HG03575 (cell line): ENCODE results near the gene ADK.

Experiments
- ATAC-seq: cut with Tn5 transposase; IDR thresholded peaks from one replicate; pipeline ENCODE4 v1.9.1; 2021; ENCODE audit not compliant: unreplicated experiment, insufficient number of reproducible peaks, low FRiP score; ENCODE audit errors: extremely low read depth

Gene ADK

GRCh38 chr10:74381291-74381853 lies 230.4 kb downstream of the ADK start:
- ATAC-seq: no peak

- no peak for ATAC-seq
Observed at GRCh38 chr10:74382663-74383062, 231.6 kb downstream of the ADK start.

DNA sequence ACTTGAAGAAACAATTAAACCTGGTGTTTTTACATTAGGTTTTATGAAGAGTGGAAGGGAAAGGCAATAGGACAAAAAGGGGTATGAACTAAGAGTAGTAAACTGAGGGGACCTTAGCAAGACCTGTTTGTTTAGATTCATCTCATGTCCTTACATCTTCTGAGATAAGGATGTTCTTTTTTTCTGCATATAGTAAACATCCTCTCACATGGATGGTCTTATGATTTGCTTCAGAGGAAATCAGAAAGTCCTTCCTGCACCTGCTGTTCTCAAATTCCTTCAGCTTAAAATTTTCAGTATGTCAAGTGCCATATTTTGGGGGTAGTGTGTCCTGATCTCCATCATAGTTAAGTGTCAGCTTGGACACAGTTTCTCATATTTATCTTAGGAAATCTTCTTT lies 232.6 kb downstream of the ADK start:
- no peak for ATAC-seq

DNA sequence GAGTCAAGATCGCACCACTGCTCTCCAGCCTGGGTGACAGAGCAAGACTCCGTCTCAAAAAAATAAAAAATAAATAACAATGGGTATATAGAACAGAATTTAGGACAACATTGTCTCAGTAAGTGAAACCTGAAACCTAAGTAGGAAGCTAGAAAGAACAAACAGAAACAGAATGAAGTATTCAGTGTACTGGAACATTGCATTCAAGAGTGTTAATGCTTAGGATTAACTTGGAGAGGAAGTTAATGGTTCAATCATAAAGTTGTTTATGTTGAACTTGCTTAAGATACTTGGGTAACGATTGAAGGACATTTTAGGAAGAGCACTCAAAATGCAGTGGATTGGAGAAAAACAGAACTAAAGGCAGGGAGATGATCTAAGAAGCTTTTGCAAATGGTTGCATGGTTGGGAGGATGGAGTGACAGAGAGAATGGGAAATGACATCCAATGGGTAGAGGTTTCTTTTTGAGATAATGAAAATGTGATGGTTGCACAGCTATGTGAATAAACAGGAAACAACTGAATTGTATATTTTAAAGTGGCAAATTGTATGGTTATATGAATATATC lies 233.7 kb downstream of the ADK start:
- no peak for ATAC-seq

- ATAC-seq: no peak
Observed at GRCh38 chr10:74388801-74389200, 237.8 kb downstream of the ADK start.

DNA sequence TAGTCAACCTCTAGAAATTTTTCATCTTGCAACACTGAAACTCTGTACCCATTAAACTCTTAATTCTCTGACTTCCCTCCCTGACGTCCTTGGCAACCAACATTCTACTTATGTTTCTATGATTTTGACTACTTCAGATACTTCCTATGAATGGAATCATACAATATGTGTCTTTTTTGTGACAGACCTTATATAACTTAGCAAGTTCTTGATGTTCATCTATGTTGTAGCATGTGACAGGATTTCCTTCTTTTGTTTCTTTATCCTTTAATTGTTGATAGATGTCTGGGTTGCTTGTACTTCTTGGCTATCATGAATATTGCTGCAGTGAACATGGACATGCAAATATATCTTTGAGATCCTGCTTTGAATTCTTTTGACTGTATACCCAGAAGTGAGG lies 240.8 kb downstream of the ADK start:
- ATAC-seq: no peak

DNA sequence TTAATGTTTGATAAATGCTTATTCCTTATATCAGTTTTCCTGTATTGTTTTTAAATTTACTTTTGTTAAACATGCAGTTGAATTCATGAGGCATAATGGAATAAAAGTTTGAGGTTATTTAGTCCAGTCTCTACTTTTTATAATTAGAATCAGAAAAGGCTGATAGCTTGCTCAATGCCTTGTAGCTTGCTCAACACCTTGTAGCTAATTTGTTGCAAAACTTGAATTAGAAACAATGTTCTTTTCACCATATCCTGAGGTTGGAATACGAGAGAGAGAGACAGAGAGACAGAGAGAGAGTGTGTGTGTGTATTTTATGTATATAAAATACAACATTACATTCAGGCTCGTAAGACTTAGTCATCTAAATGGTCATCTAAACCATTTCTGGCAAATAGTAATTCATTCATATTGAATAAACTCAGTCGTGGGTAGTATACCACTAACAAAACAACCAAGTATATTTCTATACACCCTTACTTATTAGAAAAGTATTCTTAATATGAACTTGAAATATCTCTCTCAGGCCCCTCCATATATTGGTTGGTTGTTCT lies 243.5 kb downstream of the ADK start:
- ATAC-seq: no peak

DNA sequence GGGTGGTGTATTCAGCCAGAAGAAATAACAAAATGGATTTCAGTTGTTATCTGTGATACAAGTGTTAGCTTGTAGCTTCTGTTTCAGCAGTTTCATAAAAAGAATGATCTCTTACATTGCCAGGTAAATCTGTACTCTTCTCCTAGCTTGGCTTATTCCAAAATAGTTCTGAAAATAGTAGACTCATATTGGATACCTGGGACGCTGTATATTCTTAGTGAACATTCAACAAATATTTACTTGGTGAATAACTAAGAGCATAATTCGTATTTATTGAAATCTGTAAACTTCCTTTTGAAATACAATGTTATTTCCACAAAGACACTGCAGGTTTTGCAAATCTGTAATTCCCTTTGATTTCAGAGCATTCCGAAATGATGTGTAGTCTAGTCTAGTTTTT lies 249.2 kb downstream of the ADK start:
- ATAC-seq: no peak

DNA sequence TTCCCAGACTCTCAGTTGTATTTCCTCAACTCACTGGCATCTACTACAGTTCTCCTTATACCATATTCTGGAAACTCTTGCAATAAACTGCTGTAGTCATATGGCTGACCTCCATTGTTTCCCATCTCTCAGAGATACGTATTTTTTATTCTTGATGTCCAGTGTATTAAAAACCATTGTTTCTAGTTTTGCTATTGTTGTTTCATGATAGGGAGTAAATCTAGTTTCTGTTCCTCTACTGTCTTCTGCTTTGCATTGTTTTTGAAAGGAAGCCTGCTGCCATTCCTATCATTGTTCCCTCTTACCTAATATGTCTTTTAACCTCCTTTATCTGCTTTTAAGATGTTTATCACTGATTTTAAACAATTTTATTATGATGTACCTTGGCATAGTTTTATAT lies 255.0 kb downstream of the ADK start:
- no peak for ATAC-seq

GRCh38 chr10:74415146-74415839 lies 264.3 kb downstream of the ADK start:
- no peak for ATAC-seq

DNA sequence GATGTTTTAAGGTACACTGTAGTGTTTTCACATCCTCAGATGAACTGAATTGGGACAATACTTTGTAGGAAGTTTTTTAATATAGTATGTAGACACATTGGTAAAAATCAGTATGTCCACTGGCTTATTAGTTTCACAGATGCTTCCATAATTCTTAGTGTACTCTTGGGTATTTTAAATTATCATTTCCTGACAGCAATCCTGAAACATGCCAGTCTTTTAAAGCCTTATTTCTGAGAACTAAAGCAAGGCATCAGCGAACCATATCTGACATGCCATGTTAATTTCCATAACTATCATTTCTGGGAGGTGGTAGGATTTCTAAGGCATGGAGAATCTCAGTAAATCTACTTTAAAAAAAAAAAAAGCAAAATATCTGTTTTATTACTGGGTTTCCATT lies 266.4 kb downstream of the ADK start:
- no peak for ATAC-seq

DNA sequence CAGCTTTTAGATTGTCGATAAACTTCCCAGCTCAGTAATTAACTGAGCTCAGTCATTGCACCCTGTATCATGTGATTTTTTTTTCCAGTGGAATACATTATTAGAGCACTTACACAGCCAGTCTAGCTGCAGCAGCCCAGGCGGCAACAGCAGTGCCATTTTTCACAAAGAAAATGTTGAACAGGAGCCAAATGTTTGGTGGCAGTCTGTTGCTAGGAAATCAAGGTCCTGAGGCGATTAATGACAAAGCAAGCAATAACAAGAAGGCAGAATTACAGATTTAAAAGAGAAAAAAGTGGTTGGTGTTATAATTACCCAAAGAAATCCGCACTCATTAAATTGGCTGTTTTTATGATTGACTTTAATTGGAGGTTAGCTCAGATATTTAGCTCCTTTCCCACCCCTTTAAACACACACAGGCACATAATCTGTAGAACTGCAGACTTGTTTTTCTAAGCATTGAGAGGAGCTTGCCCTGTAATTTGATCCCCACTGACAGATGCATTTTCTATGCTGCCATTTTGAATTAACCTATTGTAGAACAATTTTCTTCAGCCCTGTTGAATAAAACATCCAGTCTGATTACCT lies 267.4 kb downstream of the ADK start:
- ATAC-seq: no peak

GRCh38 chr10:74419491-74419951 lies 268.5 kb downstream of the ADK start:
- ATAC-seq: no peak

DNA sequence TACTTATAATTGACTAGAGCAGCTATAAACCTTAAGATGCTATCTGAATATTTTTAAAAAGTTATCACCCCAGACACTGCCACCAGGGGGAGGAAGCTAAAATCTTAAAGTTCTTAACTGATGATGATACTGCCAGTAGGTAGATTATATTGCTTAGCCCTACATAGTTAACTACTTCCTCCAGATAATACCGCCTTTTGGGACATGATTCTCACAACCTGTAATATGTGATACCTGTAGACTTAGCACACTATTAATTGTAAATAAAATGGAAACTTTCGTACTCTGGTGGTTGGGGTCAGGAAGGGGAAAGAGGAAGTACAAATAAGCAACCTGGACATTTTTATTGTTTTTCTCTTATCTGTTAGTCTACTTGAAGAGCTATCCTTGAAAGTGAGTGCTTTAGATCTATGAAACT lies 268.9 kb downstream of the ADK start:
- ATAC-seq: no peak

GRCh38 chr10:74424565-74424964 lies 273.5 kb downstream of the ADK start:
- ATAC-seq: no peak

DNA sequence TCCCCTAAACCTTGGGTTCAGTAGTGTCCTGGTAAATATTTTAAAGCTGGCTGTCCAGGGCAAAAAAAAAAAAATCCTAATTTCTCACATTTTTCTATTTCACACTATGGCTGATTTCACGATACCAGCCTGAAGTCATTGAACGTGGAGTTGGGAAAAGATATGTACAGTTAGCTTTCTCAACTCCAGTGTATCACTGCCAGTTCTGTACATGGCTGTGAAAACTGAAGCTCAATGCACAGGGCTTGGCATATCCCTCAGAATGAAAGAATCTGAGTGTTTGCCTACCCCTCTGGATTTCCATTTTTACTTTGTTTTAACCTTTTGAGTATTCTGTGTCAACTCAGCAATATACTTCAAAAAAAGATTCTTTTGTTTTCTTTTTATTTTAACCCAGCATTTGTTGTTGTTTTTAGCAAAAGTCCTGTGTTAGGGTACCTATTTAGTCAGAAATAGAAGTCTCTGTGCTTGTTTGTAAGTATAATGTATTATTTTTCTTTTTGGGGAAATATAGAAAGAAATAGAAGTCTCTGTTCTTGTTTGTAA lies 274.5 kb downstream of the ADK start:
- ATAC-seq: no peak

- no peak for ATAC-seq
Observed at GRCh38 chr10:74431816-74432215, 280.8 kb downstream of the ADK start.

DNA sequence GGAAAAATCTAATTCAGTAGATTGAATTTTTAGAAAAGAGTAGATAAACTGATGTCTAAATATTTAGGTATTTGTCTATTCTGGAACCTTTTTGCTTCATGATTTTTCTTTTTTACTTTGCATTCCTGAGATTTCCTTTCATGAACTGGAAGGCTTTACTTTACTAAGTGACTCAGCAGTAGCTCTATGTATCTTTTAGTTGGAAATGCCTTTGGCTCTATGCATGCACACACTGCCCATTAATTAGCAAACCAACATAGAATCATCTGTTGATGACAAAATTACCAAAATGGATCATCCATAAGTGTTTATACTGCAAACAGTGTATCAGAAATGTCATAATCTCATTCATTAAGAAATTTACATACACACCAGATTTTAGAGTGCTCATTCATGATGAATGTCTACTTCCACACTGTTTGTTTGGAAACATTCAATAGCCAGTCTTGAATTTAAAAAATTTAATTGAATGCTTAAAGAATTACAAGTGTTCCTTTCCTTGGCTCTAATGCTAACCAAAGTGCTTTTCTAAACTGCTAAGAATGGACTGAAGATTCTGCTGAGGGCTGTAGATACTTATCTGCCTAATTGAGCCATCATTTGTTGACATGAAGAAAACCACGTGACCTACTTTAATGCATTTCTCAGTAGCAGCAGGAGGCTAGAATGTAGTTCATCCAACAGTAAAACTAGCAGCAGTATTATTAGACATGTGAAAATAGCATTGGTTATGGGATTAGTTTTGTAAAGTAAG lies 282.0 kb downstream of the ADK start:
- ATAC-seq: no peak

DNA sequence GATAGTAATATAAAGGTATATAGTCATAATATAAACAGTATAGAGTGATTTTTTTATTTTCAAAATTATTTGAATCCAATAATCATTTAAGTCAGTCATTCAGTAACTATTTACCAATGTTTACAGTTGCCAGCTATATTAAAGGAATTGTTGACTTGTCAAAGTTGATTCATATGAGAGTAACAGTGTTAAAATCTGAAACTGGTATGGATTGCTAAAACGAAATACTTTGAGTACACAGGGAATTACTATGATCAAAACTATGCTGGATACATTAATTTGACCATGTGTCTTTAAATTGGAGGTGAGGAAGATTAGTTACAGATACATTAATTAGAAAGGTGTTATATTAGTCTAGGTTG lies 282.6 kb downstream of the ADK start:
- ATAC-seq: no peak
